HG03139 (cell line): ENCODE measurements around the gene OR52A1.
"Not testable (repeated sequence)": the region's sequence is repeated elsewhere in the genome, so short reads cannot be mapped to it uniquely, and the experiment has no call there.

Source experiments
- ATAC-seq: cut with Tn5 transposase; IDR thresholded peaks from one replicate; pipeline ENCODE4 v1.9.1; 2021; ENCODE audit not compliant: unreplicated experiment

Gene OR52A1

DNA sequence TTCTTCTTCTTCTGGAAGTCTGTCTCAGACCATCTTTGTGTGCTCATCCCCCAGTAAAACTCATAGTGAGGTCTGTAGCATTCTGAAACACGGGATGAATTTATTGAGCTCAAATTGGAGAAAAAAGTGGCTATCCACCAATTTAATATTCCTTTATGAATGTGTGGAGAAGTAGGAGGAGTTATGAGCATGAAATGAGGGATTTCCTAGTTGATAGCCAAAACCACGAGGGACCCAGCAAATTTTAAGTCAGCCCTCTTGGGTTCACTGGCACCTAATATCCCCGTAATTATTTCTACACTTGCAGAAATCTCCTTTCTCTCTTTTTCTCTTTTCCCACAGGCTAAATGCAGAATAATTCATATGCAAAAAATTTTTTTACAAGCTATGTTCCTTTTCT, at the start of gene OR52A1:
Gene OR52A1 (minus strand): TSS at position 101 of the 400 bp plus-strand sequence. CDS start 2,388 bp downstream, outside the sequence.
- ATAC-seq = no peak

GRCh38 chr11:5203366-5203765, 48.8 kb upstream of the OR52A1 start:
- no peak for ATAC-seq

- no peak for ATAC-seq
Measured at GRCh38 chr11:5200582-5200981, 46.0 kb upstream of the OR52A1 start, which contains the start of gene OR51V1. OR51V1 (minus strand) TSS chr11:5200682; CDS start chr11:5200682, 0 bp downstream.

DNA sequence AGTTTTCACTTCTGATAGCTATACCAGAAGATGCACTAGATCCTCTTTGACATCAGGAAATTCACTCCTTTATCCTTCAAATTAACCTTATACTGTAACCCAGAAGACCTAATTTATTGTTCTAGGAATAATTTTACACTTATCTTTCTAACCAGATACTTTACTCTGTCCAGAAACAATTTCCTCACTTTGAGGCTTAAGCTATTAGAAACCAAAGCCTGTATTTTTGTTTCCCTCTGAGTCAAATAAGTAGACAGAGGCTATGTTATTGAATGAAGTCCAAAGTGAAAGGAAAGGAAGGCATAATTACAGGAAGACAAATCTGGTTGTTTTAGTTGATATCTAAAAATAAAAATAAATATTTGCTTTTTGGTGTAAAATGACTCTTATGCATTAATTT, 43.7 kb upstream of the OR52A1 start:
- ATAC-seq = no peak

- ATAC-seq = no peak
Measured at GRCh38 chr11:5197536-5197935, 43.0 kb upstream of the OR52A1 start.

DNA sequence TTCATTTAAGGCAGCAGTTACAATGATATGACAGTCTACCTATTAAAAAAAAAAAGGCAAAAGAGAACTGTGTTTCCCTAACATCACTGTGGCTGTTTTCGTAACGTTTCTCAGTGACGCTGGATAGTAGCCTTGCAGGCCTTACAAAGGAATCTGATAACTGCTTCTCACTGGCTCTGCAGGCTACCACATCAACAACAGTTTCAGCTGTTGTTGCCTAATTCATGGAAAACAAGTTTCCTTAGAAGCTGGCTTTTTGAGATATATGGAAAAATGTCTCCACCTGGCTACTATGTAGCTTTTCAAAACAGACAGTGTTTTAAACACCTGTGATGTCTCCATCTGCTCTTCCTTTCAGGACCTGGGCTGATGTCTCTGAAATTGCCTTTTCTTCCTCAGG, 42.2 kb upstream of the OR52A1 start:
- ATAC-seq = no peak

GRCh38 chr11:5196067-5196466, 41.5 kb upstream of the OR52A1 start:
- no peak for ATAC-seq

DNA sequence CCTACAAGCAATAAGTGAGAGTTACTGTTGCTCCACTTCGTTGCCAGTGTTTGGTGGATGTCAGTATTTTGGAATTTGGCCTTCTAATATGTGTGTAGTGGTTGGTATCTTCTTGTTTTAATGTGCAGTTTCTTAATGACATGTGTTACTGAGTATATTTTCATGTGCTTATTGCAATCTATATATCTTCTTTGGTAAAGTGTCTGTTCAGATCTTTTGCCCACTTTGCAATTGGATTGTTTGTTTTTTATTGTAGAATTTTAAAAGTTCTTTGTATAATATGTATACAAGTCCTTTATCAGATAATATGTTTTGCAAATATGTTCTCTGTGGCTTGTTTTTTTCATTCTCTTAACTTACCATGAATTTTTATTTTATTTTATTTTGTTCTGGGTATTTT, 38.2 kb upstream of the OR52A1 start:
- ATAC-seq = no peak

DNA sequence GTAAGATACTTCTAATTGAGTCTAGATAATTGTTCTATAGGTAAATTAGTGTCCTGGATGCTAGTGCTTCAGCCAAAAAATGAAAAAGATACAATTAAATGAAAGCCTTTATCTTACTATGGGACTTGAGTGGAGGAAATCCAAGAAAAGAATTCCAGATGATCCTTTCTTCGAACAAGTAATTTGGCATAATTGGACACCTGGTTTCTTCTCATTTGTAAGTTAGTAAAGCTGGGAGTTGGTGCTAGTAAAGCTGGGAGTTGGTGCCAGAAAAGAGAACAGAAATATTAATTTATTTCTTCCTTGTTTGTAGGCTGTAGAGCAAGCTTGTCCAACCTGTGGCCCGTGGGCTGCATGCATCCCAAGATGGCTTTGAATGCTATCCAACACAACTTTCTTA, 33.6 kb upstream of the OR52A1 start:
- ATAC-seq = no peak

GRCh38 chr11:5178046-5178837, 23.7 kb upstream of the OR52A1 start:
- ATAC-seq = no peak

GRCh38 chr11:5174934-5175333, 20.4 kb upstream of the OR52A1 start:
- ATAC-seq = no peak

DNA sequence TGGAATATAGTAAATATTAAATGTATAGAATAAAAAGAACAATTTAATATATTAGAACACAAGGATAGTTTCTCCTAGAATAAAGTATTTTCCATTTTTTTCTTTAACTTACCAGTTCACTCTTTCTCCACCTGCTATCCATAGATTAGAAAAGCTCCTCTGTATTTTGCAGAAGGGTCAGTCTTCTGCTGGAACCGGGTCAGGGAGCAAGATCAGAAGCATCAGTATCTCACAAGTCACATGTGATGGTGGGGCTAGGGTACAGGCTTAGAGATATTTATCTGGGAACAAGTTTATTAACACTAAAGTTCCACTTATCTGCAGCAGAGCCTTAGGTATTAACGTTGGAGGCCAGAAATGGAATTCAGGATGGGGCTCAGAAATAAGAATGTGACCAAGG, 17.3 kb upstream of the OR52A1 start:
- no peak for ATAC-seq

- not testable (repeated sequence) for ATAC-seq
Measured at GRCh38 chr11:5165898-5166297, 11.3 kb upstream of the OR52A1 start.

DNA sequence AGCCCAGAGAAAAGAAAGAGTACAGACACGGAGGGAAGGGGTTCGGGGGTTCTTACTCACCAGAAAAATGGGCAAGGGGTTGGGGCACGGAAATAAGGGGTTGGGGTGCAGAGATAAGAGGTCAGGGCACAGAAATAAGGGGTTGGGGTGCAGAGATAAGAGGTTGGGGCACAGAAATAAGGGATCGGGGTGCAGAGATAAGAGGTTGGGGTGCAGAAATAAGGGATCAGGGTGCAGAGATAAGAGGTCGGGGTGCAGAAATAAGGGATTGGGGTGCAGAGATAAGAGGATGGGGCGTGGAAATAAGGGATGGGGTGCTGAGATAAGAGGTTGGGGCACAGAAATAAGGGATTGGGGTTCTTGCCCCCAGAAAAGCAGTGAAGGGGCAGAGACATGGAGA, 10.2 kb upstream of the OR52A1 start:
- not testable (repeated sequence) for ATAC-seq

GRCh38 chr11:5161045-5161444, 6.5 kb upstream of the OR52A1 start:
- ATAC-seq = not testable (repeated sequence)

- not testable (repeated sequence) for ATAC-seq
Measured at GRCh38 chr11:5160217-5160616, 5.7 kb upstream of the OR52A1 start.

- ATAC-seq = no peak
Measured at GRCh38 chr11:5159806-5160205, 5.2 kb upstream of the OR52A1 start.

DNA sequence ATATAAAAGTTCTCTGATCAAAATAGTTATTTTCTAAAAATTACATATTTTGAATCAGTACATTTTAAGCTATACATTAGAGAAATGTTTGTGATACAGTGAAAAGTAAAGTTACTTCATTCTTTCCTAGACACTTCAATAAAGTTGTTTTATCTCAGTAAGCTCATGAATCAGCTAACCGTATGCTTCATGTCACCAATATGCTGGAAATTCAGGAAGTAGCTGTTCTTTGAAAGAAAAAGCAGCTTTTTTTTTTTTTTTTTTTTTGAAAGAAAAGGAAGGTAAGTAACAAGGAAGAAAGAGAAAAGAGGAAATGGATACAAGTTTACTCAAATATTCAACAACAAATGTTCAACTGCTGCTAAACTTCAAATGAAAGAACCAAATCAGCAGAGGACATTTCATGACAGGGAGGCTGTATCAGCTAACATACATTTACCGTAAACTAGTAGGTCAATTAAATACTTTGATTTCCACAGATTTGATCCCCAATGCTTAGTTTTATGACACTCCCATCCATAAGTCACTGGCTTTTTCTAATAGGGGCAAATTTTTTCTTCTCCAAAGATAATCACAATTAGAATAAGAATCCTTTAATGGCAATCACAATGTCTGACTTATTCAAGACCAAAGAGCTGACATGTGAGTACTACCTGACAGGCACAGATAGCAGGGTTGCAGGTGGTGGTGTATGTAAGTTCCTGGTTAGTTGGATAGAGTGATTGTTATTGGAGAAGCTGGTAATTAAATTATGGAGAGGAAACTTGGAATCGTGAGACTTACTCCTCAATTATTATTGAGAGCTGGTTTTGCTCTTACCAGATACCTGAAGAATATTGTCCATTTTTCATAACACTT, 754 bp downstream of the OR52A1 start:
- no peak for ATAC-seq

GRCh38 chr11:5151713-5152153, 2.8 kb downstream of the OR52A1 start:
- no peak for ATAC-seq

GRCh38 chr11:5144206-5144605, 10.4 kb downstream of the OR52A1 start:
- ATAC-seq = not testable (repeated sequence)

GRCh38 chr11:5137996-5138395, 16.6 kb downstream of the OR52A1 start, which contains the start of gene OR52A5:
OR52A5 (minus strand) TSS chr11:5138356; CDS start chr11:5132642, 5,714 bp downstream.
- ATAC-seq = no peak

- no peak for ATAC-seq
Measured at GRCh38 chr11:5137014-5137413, 17.5 kb downstream of the OR52A1 start.
